ENCODE data around the gene PSG3. TPM values are rescaled to one million over a fixed set of nuclear protein-coding genes. Genes with fewer than 3 reads are reported as not detected.
"Not testable (repeated sequence)": the region's sequence is repeated elsewhere in the genome, so short reads cannot be mapped to it uniquely, and the experiment has no call there.

Gene PSG3
- total and polyA plus RNA-seq, 2 donors (not counting 1 experiment from before 2014, with no cell fraction given), result not detected

DNA sequence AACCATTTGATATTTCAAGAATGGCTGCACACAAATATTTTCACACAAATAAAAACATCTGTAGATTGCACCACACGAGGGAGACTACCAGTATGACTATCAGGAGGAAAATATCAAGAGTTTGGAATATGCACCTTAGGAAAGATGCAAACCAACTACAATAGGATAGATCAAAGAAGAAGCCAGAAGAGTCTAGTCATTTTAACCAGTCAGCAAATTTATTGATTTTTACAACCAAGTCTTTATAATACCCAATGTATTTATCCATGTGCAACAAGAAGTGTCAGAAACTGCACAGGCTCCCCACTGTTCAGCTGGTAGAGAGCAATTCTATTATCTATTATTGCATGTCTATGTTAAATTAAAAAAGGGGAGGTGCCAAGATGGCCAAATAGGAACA is 26.3 kb downstream of the PSG3 start:
- H4K20me1 ChIP-seq (ENCODE audit: control insufficient read depth, insufficient read depth, low read length, poor library complexity, severe bottlenecking); CTCF ChIA-PET; H2AFZ ChIP-seq (ENCODE audit: insufficient read depth, low read depth, low read length, poor library complexity, severe bottlenecking); H3K4me3 Mint-ChIP-seq; H3K4me1 ChIP-seq (ENCODE audit: control insufficient read depth in 2 of 2, insufficient read depth in 2 of 2, low read length in 2 of 2); H3K27me3 ChIP-seq (replicated peaks in 1 of 4; ENCODE audit: control extremely low read depth in 1 of 4, control insufficient read depth in 3 of 4, insufficient read depth in 4 of 4, low read length in 3 of 4); H3K9ac ChIP-seq (ENCODE audit: low read length); POLR2A ChIA-PET; ATAC-seq (ENCODE audit: low read depth); H3K9me3 Mint-ChIP-seq (ENCODE audit: insufficient read depth); H3K79me2 ChIP-seq (ENCODE audit: control insufficient read depth, insufficient read depth, low read length); H3K4me2 ChIP-seq (replicated peaks; ENCODE audit: low read depth, low read length, poor library complexity, severe bottlenecking); H3K9me3 ChIP-seq (ENCODE audit: control extremely low read depth in 1 of 3, control insufficient read depth in 2 of 3, insufficient read depth in 1 of 3, low read length in 2 of 3); intact Hi-C loops (cut with micrococcal nuclease); H3K36me3 ChIP-seq (replicated peaks in 1 of 2; ENCODE audit: control extremely low read depth in 1 of 2, control insufficient read depth in 1 of 2, extremely low read depth in 1 of 2, insufficient read depth in 2 of 2, low read length in 1 of 2); H3K27ac ChIP-seq (ENCODE audit: low read length in 2 of 2); H3K4me1 Mint-ChIP-seq; DNase-seq; H3K4me3 ChIP-seq (ENCODE audit: control extremely low read depth in 1 of 5, extremely low read depth in 1 of 5, insufficient read depth in 1 of 5, low read depth in 2 of 5, low read length in 4 of 5); H3K27ac Mint-ChIP-seq: not testable (repeated sequence)
- peaks cover 15% of the 10 kb centered on the region for H3K27me3 Mint-ChIP-seq
- WGBS (ENCODE audit: insufficient coverage), result no CpG with 5 or more reads among the region's 1 CpG

DNA sequence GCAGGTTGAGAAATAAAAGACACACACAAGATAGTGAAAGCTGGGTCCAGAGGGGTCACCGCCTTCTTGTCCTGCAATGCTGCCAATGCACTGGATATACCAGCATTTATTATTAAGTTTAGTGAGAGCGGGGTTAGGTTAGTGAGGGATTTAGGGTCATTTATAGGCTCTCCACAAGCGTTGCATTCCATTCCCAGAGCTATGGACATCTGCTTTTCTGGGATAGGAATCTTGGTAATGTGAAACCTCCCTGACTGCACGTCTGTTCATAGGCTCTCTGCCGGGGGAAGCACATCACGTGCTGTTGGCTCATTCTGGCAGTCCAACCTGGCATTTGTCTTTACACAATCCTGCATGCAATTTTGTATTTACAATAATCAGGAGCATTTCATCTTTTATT is 27.5 kb downstream of the PSG3 start:
- intact Hi-C loops (cut with micrococcal nuclease); H3K79me2 ChIP-seq (ENCODE audit: control insufficient read depth, insufficient read depth, low read length); H2AFZ ChIP-seq (ENCODE audit: insufficient read depth, low read depth, low read length, poor library complexity, severe bottlenecking); H3K4me1 ChIP-seq (ENCODE audit: control insufficient read depth in 2 of 2, insufficient read depth in 2 of 2, low read length in 2 of 2); H3K4me3 ChIP-seq (ENCODE audit: control extremely low read depth in 1 of 5, extremely low read depth in 1 of 5, insufficient read depth in 1 of 5, low read depth in 2 of 5, low read length in 4 of 5); H3K9me3 Mint-ChIP-seq (ENCODE audit: insufficient read depth); POLR2A ChIA-PET; H3K36me3 ChIP-seq (replicated peaks in 1 of 2; ENCODE audit: control extremely low read depth in 1 of 2, control insufficient read depth in 1 of 2, extremely low read depth in 1 of 2, insufficient read depth in 2 of 2, low read length in 1 of 2); H3K9me3 ChIP-seq (ENCODE audit: control extremely low read depth in 1 of 3, control insufficient read depth in 2 of 3, insufficient read depth in 1 of 3, low read length in 2 of 3); ATAC-seq (ENCODE audit: low read depth); H3K27me3 ChIP-seq (replicated peaks in 1 of 4; ENCODE audit: control extremely low read depth in 1 of 4, control insufficient read depth in 3 of 4, insufficient read depth in 4 of 4, low read length in 3 of 4); H3K4me3 Mint-ChIP-seq; H3K4me1 Mint-ChIP-seq; DNase-seq; CTCF ChIA-PET; H3K4me2 ChIP-seq (replicated peaks; ENCODE audit: low read depth, low read length, poor library complexity, severe bottlenecking); H3K27ac Mint-ChIP-seq; H3K27ac ChIP-seq (ENCODE audit: low read length in 2 of 2); H3K9ac ChIP-seq (ENCODE audit: low read length); H4K20me1 ChIP-seq (ENCODE audit: control insufficient read depth, insufficient read depth, low read length, poor library complexity, severe bottlenecking): not testable (repeated sequence)
- peaks cover 23% of the 10 kb centered on the region for H3K27me3 Mint-ChIP-seq
- WGBS (ENCODE audit: insufficient coverage), result 80% methylated on average over 2 of the region's 6 CpGs

DNA sequence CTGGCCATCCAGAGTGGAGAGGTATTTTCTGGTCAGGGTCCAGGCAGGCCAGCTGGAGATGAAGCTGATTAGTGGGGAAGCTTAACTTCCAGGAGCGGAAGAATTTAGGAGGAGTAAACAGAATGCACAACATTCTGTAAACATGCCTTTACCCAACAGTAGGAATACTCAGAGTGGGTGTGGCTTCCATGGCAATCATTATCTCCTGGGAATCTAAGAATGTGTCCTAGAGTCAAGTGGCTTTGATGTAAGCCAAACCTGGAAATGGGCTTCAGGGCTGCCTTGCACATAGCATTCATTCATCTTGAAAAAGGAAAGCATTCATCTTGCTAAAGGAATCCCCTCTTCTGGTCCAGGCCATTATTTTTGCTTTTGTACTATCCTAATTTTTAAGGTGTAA is 29.3 kb downstream of the PSG3 start:
- ATAC-seq (ENCODE audit: low read depth); intact Hi-C loops (cut with micrococcal nuclease); H3K9me3 ChIP-seq (ENCODE audit: control extremely low read depth in 1 of 3, control insufficient read depth in 2 of 3, insufficient read depth in 1 of 3, low read length in 2 of 3); POLR2A ChIA-PET; H3K4me3 ChIP-seq (ENCODE audit: control extremely low read depth in 1 of 5, extremely low read depth in 1 of 5, insufficient read depth in 1 of 5, low read depth in 2 of 5, low read length in 4 of 5); H3K79me2 ChIP-seq (ENCODE audit: control insufficient read depth, insufficient read depth, low read length); H3K9me3 Mint-ChIP-seq (ENCODE audit: insufficient read depth); H3K9ac ChIP-seq (ENCODE audit: low read length); H2AFZ ChIP-seq (ENCODE audit: insufficient read depth, low read depth, low read length, poor library complexity, severe bottlenecking); DNase-seq; H3K27ac ChIP-seq (ENCODE audit: low read length in 2 of 2); H3K4me3 Mint-ChIP-seq; H3K27ac Mint-ChIP-seq; CTCF ChIA-PET; H3K27me3 ChIP-seq (replicated peaks in 1 of 4; ENCODE audit: control extremely low read depth in 1 of 4, control insufficient read depth in 3 of 4, insufficient read depth in 4 of 4, low read length in 3 of 4); H3K4me2 ChIP-seq (replicated peaks; ENCODE audit: low read depth, low read length, poor library complexity, severe bottlenecking); H4K20me1 ChIP-seq (ENCODE audit: control insufficient read depth, insufficient read depth, low read length, poor library complexity, severe bottlenecking); H3K4me1 ChIP-seq (ENCODE audit: control insufficient read depth in 2 of 2, insufficient read depth in 2 of 2, low read length in 2 of 2); H3K36me3 ChIP-seq (replicated peaks in 1 of 2; ENCODE audit: control extremely low read depth in 1 of 2, control insufficient read depth in 1 of 2, extremely low read depth in 1 of 2, insufficient read depth in 2 of 2, low read length in 1 of 2); H3K4me1 Mint-ChIP-seq: not testable (repeated sequence)
- no CpG with 5 or more reads among the region's 1 CpG for WGBS (ENCODE audit: insufficient coverage)
- peaks cover 31% of the 10 kb centered on the region for H3K27me3 Mint-ChIP-seq

Measured in B cell (primary cell).